ENCODE data around the gene HRH2. TPM values are rescaled to one million over a fixed set of nuclear protein-coding genes. Genes with fewer than 3 reads are reported as not detected.

HRH2 gene
- total RNA-seq (ENCODE audit: low replicate concordance): 0.23 and 0.53 TPM in 2 replicates

GRCh38 chr5:175657593-175658271 is at the start of gene HRH2:
TSS of gene HRH2 (plus strand) at chr5:175658071. CDS start at chr5:175683234, 25,163 bp downstream.

Other genes starting within 250 kb of the HRH2 start
- gene DRD1, start 213.9 kb upstream of the HRH2 start, total RNA-seq (ENCODE audit: low replicate concordance): under 0.01 and 0.70 TPM in 2 replicates
- 127 and 146 TPM in 2 replicates for gene SFXN1, start 179.5 kb upstream of the HRH2 start, total RNA-seq (ENCODE audit: low replicate concordance)
- not detected in 2 replicates for gene CPLX2, start 213.5 kb downstream of the HRH2 start, total RNA-seq (ENCODE audit: low replicate concordance)